ENCODE data around the gene ATP4B. TPM values are rescaled to one million over a fixed set of nuclear protein-coding genes. Genes with fewer than 3 reads are reported as not detected.

ATP4B gene
- not detected for total RNA-seq
- long read RNA-seq = 0 reads

GRCh38 chr13:113657851-113658741 lies at the start of gene ATP4B:
Gene ATP4B (minus strand): TSS chr13:113658198. CDS start chr13:113658144, 54 bp downstream.
- TF ChIP-seq CTCF (IDR thresholded peaks at IDR 0.05; ENCODE audit: borderline replicate concordance) = no peak
- H3K36me3 ChIP-seq = no peaks in the 10 kb centered on the region
- H3K4me3 ChIP-seq = no peak within 1 kb of the TSS
- intact Hi-C loops (cut with micrococcal nuclease) = no loop called here
- no peak within 1 kb of the TSS for H3K27ac ChIP-seq (replicated peaks)
- peaks cover 25% of the 10 kb centered on the region for H3K9me3 ChIP-seq (replicated peaks)
- peak; percentile 13 for DNase-seq
- peaks cover 16% of the 10 kb centered on the region for H3K27me3 ChIP-seq (ENCODE audit: low read depth)
- H3K4me1 ChIP-seq = no peaks in the 10 kb centered on the region

GRCh38 chr13:113672002-113672651 lies 14.1 kb upstream of the ATP4B start:
- H3K9me3 ChIP-seq (replicated peaks) = no peaks in the 10 kb centered on the region
- H3K4me3 ChIP-seq = no peak overlapping the region
- intact Hi-C loops (cut with micrococcal nuclease) = no loop called here
- peak; percentile 4 for DNase-seq
- peaks cover 9% of the 10 kb centered on the region for H3K27me3 ChIP-seq (ENCODE audit: low read depth)
- TF ChIP-seq CTCF (IDR thresholded peaks at IDR 0.05; ENCODE audit: borderline replicate concordance) = no peak
- no peak overlapping the region for H3K27ac ChIP-seq (replicated peaks)
- H3K36me3 ChIP-seq = no peaks in the 10 kb centered on the region
- no peaks in the 10 kb centered on the region for H3K4me1 ChIP-seq

GRCh38 chr13:113671066-113672001 lies 13.3 kb upstream of the ATP4B start:
- Histone ChIP-seq H3K27ac (replicated peaks) (no peak overlapping the region), H3K4me3 (no peak overlapping the region), H3K36me3 (no peaks in the 10 kb centered on the region), H3K9me3 (replicated peaks) (no peaks in the 10 kb centered on the region), H3K27me3 (ENCODE audit: low read depth) (peaks cover 9% of the 10 kb centered on the region), H3K4me1 (no peaks in the 10 kb centered on the region)
- TF ChIP-seq CTCF (IDR thresholded peaks at IDR 0.05; ENCODE audit: borderline replicate concordance) = no peak
- DNase-seq = peak; percentile 11
- intact Hi-C loops (cut with micrococcal nuclease) = no loop called here

GRCh38 chr13:113670541-113670940 lies 12.5 kb upstream of the ATP4B start:
- Histone ChIP-seq H3K4me1 (no peaks in the 10 kb centered on the region), H3K9me3 (replicated peaks) (no peaks in the 10 kb centered on the region), H3K4me3 (no peak overlapping the region), H3K27me3 (ENCODE audit: low read depth) (peaks cover 9% of the 10 kb centered on the region), H3K27ac (replicated peaks) (no peak overlapping the region), H3K36me3 (no peaks in the 10 kb centered on the region)
- intact Hi-C loops (cut with micrococcal nuclease) = no loop called here
- DNase-seq = peak; percentile 3
- TF ChIP-seq CTCF (IDR thresholded peaks at IDR 0.05; ENCODE audit: borderline replicate concordance) = no peak

- Histone ChIP-seq H3K27ac (replicated peaks) (no peak overlapping the region), H3K4me3 (no peak overlapping the region), H3K36me3 (no peaks in the 10 kb centered on the region), H3K27me3 (ENCODE audit: low read depth) (peaks cover 9% of the 10 kb centered on the region), H3K9me3 (replicated peaks) (no peaks in the 10 kb centered on the region), H3K4me1 (no peaks in the 10 kb centered on the region)
- TF ChIP-seq CTCF (IDR thresholded peaks at IDR 0.05; ENCODE audit: borderline replicate concordance) = no peak
- DNase-seq = peak; percentile 4
- intact Hi-C loops (cut with micrococcal nuclease) = no loop called here
These were observed 11.8 kb upstream of the ATP4B start for GRCh38 chr13:113669755-113670341.

Measured in left ventricle myocardium inferior (tissue), 1 donor.